Measurements from ENCODE around the gene SLC39A7.

DNA sequence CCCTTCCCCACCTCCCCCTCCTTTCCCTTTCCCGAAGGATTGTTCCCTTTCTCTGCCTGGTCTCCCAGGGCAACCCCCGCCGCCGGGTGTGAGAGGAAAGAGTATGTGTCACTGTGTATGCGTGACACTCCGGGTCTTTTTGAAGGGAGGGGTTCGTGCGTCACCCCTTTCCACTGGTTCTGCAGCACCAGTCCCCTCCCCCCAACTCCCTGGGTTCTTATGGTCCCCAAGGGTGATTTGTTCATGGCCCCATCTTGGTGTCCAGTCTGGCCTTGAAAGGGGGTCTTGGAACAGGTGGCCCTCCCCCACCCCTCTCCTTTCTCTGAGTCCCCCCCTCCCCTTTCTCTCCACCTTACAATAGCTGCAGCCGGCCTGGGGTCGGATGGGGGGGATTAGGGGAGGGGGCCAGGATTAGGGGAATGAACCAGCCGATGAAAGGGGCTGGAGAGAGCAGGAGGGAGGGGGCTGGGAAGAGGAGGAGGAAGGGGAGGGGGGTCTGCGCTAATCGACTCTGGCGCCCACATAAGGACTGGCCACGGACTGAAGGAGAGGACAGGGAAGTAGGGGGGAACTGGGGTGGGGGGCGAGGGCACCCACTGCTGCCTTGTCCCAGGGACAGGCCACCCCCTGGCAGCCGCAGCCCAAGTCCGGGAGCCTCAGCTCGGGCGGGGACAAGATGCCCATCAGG lies 6.3 kb downstream of the SLC39A7 start:
- TF ChIP-seq EP300 (IDR thresholded peaks at IDR 0.05) (no peak), POLR2A (IDR thresholded peaks at IDR 0.05) (no peak), POLR2AphosphoS5 (IDR thresholded peaks at IDR 0.05) (no peak)
- TF ChIP-seq, protein P1, sequence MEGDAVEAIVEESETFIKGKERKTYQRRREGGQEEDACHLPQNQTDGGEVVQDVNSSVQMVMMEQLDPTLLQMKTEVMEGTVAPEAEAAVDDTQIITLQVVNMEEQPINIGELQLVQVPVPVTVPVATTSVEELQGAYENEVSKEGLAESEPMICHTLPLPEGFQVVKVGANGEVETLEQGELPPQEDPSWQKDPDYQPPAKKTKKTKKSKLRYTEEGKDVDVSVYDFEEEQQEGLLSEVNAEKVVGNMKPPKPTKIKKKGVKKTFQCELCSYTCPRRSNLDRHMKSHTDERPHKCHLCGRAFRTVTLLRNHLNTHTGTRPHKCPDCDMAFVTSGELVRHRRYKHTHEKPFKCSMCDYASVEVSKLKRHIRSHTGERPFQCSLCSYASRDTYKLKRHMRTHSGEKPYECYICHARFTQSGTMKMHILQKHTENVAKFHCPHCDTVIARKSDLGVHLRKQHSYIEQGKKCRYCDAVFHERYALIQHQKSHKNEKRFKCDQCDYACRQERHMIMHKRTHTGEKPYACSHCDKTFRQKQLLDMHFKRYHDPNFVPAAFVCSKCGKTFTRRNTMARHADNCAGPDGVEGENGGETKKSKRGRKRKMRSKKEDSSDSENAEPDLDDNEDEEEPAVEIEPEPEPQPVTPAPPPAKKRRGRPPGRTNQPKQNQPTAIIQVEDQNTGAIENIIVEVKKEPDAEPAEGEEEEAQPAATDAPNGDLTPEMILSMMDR (IDR thresholded peaks at IDR 0.05): no peak

All from upper lobe of left lung (tissue), 4 donors.